OCI-LY3 (cell line): Measurements from ENCODE around the gene RHBDD1.

Source experiments
- H2AFZ ChIP-seq: fragments of 200-600, 300-600 bp; shearing (Covaris generic); 2 replicates; pipeline ENCODE4 v1.6.0; 2014; ENCODE audit warnings: antibody characterized with exemption, low read depth, low read length
- H3K27ac ChIP-seq: fragments of 200-600, 300-600 bp; sonication (generic); 2 replicates; pipeline ENCODE4 v1.5.1; 2014; ENCODE audit warnings: mild to moderate bottlenecking, low read length, moderate library complexity, mixed read lengths
- H3K27me3 ChIP-seq: fragments of 200-600, 300-600 bp; sonication (generic); 2 replicates; pipeline ENCODE4 v1.6.1; 2014; ENCODE audit warnings: low read depth, low read length, mixed read lengths
- H3K36me3 ChIP-seq: fragments of 200-600, 300-600 bp; sonication (generic); replicated peaks from 2 replicates; pipeline ENCODE3; 2014; ENCODE audit warnings: low read depth, low read length, mixed read lengths
- H3K4me1 ChIP-seq: fragments of 300-600, 200-600 bp; sonication (generic); 2 replicates; pipeline ENCODE4 v1.6.1; 2014; ENCODE audit warnings: low read length, mixed read lengths
- H3K4me2 ChIP-seq: fragments of 200-600, 300-600 bp; sonication (generic); 2 replicates; pipeline ENCODE4 v1.6.1; 2014; ENCODE audit warnings: low read length, mixed read lengths
- H3K4me3 ChIP-seq: fragments of 300-600, 200-600 bp; sonication (generic); 2 replicates; pipeline ENCODE4 v1.5.1; 2014; ENCODE audit warnings: antibody characterized with exemption, mild to moderate bottlenecking, low read length, moderate library complexity
- H3K79me2 ChIP-seq: fragments of 300-600, 200-600 bp; shearing (Covaris generic); 2 replicates; pipeline ENCODE4 v1.6.1; 2014; ENCODE audit warnings: mild to moderate bottlenecking, low read length, mixed read lengths
- H3K9ac ChIP-seq: fragments of 300-600, 200-600 bp; shearing (Covaris generic); 2 replicates; pipeline ENCODE4 v1.6.0; 2014; ENCODE audit warnings: mild to moderate bottlenecking, low read length, moderate library complexity
- H3K9me3 ChIP-seq: fragments of 200-600, 300-600 bp; shearing (Covaris generic); 2 replicates; pipeline ENCODE4 v1.6.1; 2014; ENCODE audit warnings: low read length, mixed read lengths; ENCODE audit not compliant: insufficient read depth
- H4K20me1 ChIP-seq: fragments of 200-600, 300-600 bp; sonication (generic); 2 replicates; pipeline ENCODE4 v1.6.1; 2016; ENCODE audit warnings: low read length, mixed read lengths; ENCODE audit not compliant: insufficient read depth
- CTCF ChIP-seq: fragments of 200-600, 300-600 bp; sonication (generic); IDR thresholded peaks from 2 replicates; pipeline ENCODE4 v1.5.1; 2014; ENCODE audit warnings: antibody characterized with exemption, low read length, low read depth
- EZH2phosphoT487 ChIP-seq: fragments of 200-600 bp; shearing (Covaris generic); IDR thresholded peaks from 2 replicates; pipeline ENCODE4 v1.6.1; 2018; ENCODE audit warnings: antibody characterized with exemption, mixed run types, low read depth

The RHBDD1 gene

GRCh38 chr2:226887940-226888339 lies 52.1 kb downstream of the RHBDD1 start:
- H3K27me3 ChIP-seq = no peaks in the 10 kb centered on the region
- no peaks in the 10 kb centered on the region for H3K4me1 ChIP-seq
- H3K36me3 ChIP-seq = no peaks in the 10 kb centered on the region
- no peak overlapping the region for H3K9ac ChIP-seq
- H3K79me2 ChIP-seq = no peaks in the 10 kb centered on the region
- no peaks in the 10 kb centered on the region for H4K20me1 ChIP-seq
- no peak overlapping the region for H3K4me3 ChIP-seq
- H3K27ac ChIP-seq = no peak overlapping the region
- no peaks in the 10 kb centered on the region for H3K9me3 ChIP-seq
- no peak for TF ChIP-seq CTCF
- TF ChIP-seq EZH2phosphoT487 = no peak
- H3K4me2 ChIP-seq = no peak overlapping the region
- no peak overlapping the region for H2AFZ ChIP-seq

- Histone ChIP-seq H3K4me3 (no peak overlapping the region), H3K4me2 (no peak overlapping the region), H3K27me3 (no peaks in the 10 kb centered on the region), H3K36me3 (no peaks in the 10 kb centered on the region), H2AFZ (no peak overlapping the region), H4K20me1 (no peaks in the 10 kb centered on the region), H3K27ac (no peak overlapping the region), H3K9ac (no peak overlapping the region), H3K9me3 (no peaks in the 10 kb centered on the region), H3K79me2 (no peaks in the 10 kb centered on the region), H3K4me1 (no peaks in the 10 kb centered on the region)
- TF ChIP-seq CTCF (no peak), EZH2phosphoT487 (no peak)
Measured at GRCh38 chr2:226888378-226888965, 52.6 kb downstream of the RHBDD1 start.

GRCh38 chr2:226888971-226889370 lies 53.1 kb downstream of the RHBDD1 start:
- H3K4me1 ChIP-seq = no peaks in the 10 kb centered on the region
- no peaks in the 10 kb centered on the region for H3K9me3 ChIP-seq
- H2AFZ ChIP-seq = no peak overlapping the region
- H4K20me1 ChIP-seq = no peaks in the 10 kb centered on the region
- no peaks in the 10 kb centered on the region for H3K79me2 ChIP-seq
- no peak overlapping the region for H3K27ac ChIP-seq
- H3K4me3 ChIP-seq = no peak overlapping the region
- H3K27me3 ChIP-seq = no peaks in the 10 kb centered on the region
- TF ChIP-seq CTCF (no peak), EZH2phosphoT487 (no peak)
- no peak overlapping the region for H3K4me2 ChIP-seq
- no peaks in the 10 kb centered on the region for H3K36me3 ChIP-seq
- no peak overlapping the region for H3K9ac ChIP-seq

- no peak overlapping the region for H3K4me2 ChIP-seq
- no peaks in the 10 kb centered on the region for H3K79me2 ChIP-seq
- no peak overlapping the region for H3K4me3 ChIP-seq
- no peaks in the 10 kb centered on the region for H4K20me1 ChIP-seq
- H3K27ac ChIP-seq = no peak overlapping the region
- H3K4me1 ChIP-seq = no peaks in the 10 kb centered on the region
- H3K36me3 ChIP-seq = no peaks in the 10 kb centered on the region
- no peak overlapping the region for H2AFZ ChIP-seq
- H3K9me3 ChIP-seq = no peaks in the 10 kb centered on the region
- no peak for TF ChIP-seq CTCF
- no peak for TF ChIP-seq EZH2phosphoT487
- no peaks in the 10 kb centered on the region for H3K27me3 ChIP-seq
- no peak overlapping the region for H3K9ac ChIP-seq
Measured at GRCh38 chr2:226890286-226890685, 54.4 kb downstream of the RHBDD1 start.
